GM21723 (cell line): ENCODE measurements around the gene MYO15A.

Experiments used
- ATAC-seq: cut with Tn5 transposase; IDR thresholded peaks from one replicate; pipeline ENCODE4 v1.9.1; 2021; ENCODE audit warnings: mild to moderate bottlenecking, moderate library complexity; ENCODE audit not compliant: unreplicated experiment

The MYO15A gene

DNA sequence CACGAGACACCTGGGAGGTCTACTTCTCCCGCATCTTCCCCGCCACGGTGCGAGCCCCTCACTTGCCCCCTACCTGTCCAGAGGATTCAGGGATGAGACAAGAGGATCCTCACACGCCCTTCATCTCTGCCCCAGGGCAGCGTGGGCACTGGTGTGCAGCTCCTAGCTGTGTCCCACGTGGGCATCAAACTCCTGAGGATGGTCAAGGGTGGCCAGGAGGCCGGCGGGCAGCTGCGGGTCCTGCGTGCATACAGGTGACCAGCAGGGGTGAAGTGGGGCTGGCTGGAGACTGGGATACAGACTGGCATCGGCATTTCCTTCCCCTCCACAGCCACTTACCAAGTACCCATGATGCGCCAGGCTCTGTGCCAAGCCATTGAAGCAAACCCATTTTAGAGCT, 46.6 kb downstream of the MYO15A start:
- no peak for ATAC-seq

DNA sequence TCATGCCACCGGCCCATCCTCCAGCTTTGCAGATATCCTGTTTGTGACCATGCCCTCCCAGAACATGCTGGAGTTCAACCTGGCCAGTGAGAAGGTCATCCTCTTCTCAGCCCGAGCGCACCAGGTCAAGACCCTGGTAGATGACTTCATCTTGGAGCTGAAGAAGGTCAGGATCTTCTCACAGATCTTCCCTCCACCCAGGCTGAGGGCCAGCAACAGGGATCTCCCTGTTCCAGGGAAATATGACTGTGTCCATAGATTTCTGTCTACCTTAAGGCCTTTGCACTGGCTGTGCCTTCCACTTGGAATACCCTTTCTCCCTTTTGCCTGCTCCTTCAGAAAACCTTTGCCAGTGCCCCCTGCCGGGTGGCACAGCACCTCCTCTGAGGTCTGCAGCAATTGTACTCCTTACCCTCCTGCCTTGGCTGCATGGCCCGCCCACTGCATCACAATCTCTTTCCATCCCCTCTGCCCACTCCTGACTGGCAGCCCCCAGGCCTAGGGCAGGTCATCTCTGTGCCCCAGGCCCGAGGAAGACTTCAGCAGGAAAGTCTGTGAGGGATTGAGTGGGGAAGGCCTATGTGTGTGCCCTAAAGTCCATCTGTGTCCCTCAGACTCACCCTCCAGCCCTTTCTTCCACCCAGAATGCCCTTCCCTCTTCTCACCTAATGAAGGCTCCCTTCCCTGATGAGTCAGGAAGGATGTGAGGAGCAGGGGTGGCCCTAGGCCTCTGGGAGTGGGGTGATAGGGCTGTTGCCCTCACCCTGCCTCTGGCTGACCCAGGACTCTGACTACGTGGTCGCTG, 47.8 kb downstream of the MYO15A start:
- ATAC-seq, result no peak

DNA sequence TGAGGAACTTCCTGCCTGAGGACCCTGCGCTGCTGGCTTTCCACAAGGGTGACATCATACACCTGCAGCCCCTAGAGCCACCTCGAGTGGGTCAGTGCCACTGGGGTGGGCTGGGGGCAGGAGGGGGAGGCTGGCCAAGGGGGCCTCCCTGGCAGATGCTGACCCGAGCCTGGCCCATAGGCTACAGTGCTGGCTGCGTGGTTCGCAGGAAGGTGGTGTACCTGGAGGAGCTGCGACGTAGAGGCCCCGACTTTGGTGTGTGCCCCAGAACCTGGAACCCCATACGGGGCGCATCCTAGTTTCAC, 48.4 kb downstream of the MYO15A start:
- ATAC-seq, result no peak

DNA sequence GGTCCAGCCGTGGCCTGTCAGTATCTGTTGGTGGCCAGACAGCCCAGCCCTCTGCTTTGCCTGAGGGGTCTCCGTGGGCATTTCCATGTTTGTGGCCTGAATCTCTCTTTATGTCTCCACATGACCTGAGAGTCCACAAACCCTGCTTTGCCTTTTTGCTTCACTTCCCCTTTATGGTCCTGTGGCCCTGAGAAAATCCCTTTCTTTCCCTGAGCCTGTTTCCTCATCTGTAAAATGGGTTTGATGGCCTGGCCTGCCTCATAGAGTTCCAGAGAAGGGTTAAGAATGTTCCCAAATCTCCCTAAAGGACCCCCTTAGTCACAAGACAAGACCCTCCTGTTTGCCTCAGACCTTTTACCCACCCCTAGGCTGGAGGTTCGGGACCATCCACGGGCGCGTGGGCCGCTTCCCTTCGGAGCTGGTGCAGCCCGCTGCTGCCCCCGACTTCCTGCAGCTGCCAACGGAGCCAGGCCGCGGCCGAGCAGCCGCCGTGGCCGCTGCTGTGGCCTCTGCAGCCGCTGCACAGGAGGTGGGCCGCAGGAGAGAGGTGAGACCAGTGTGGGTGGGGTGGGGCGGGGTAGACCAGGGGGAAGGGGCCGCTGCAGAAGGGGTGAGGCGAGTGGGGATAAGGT, 48.9 kb downstream of the MYO15A start:
- ATAC-seq, result no peak

DNA sequence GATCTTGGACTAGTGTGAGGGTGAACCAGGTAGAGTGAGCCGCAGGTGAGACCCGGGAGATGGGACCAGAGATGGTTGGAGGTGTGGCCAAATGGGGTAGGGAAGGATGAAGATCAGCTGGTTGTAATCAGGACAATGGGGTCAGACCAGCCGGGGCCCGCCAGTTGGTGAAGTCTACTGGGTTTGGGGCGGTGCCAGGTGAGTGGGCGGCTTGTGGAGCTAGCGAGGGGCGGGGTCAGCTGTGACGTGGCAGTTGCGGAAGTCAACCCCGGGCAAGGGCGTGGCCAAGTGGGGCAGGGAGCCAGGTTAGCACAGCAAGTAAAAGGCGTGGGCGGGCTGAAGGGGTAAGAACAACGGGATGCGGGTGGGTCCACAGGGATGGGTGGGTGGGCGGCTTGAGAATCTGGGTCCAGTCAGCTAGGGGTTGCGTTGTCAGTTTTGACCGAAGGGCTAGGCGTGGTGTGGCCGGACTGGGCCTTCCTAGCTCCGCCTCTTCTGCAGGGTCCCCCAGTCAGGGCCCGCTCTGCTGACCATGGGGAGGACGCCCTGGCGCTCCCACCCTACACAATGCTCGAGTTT, 49.6 kb downstream of the MYO15A start:
- no peak for ATAC-seq

DNA sequence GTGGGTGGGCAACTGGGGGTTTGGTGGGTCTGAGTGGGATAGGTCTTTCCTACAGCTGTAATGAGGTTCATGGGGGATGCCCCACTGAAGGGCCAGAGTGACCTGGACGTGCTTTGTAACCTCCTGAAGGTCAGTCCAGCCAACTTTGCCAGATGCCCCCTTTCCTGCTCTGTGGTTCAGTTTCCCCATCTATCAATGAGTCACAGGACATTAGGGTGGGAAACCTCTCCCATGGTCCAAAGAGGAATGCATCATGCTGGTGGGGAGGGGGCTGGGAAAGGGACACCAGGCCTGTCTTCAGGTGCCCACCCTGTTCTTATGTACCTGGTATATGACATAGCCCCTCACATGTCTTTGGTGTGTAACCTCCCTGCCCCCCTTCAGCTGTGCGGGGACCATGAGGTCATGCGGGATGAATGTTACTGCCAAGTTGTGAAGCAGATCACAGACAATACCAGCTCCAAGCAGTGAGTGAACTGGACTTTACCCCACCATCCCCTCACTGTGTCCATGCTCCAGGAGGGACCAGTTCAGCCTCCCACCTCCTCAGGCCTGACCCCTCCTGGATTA, 51.1 kb downstream of the MYO15A start:
- no peak for ATAC-seq

DNA sequence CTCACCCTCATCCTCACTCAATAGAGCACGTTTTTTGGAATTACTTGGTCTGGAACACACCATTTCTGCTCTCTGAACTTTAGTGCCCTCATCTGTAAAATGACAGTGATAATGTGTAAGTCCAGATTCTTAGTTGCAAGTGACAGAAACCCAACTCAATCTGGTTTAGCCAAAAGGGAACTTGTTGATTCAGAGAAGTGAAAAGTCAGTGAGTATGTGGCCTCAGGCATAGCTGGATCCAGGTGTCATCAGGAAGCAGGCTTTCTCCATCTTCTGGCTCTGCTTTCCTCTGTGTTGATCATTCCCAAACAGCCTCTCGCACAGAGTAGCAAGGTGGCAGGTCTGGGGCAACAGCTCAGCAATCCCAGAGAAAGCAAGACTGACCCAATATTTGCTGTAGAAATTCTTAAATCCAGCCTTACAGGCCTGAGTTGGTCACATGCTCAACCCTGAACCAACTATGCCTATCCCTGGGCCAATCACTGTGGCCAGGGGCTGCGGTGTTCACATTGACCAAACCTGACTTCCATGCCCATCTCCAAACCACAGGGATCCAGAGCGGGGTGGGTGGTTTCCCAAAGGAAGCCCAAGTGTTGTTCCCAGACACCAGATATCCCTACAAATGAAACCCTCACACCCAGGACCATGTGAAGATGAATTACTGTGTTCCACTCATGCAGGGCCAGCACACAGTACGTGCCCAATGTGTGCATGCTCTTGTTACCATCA, 51.7 kb downstream of the MYO15A start:
- no peak for ATAC-seq

DNA sequence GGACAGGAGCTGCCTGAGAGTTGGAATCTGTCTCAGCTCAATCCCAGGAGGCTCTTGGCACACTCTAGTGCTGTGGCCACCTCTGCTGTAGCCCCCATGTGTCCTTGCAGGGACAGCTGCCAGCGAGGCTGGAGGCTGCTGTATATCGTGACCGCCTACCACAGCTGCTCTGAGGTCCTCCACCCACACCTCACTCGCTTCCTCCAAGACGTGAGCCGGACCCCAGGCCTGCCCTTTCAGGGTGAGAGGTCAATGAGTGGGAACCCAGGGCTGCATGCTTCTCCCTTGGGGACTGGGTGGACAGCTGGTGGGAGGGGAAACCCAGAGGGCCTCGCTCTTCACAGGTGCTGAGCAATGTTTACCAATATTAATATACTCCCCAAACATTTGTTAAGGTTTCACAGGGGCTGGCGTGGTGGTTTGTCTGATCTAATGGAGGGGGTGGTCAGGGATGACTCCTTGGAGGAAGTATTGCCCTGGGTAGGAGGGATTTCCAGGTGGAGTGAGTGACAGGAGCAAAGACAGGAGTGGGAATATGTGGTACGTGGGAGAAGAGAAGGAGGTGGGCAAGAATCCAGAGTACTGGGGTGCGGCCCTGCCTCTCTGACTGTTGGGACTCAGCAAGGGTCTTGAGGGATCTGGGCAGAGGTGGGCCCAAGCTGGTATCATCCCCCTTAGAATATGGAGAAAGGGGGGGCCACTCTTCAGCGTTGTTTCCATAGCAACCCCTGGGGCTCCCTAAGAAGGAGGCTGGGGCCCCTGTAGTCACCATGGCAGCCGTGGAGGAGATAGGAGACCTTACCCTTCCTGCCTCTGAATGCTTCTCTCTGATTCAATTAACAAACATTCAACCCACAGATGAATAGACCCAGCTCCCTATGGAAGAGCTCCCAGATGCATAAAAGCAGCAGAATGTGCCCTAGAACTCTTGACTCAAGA, 52.9 kb downstream of the MYO15A start:
- ATAC-seq, result no peak

DNA sequence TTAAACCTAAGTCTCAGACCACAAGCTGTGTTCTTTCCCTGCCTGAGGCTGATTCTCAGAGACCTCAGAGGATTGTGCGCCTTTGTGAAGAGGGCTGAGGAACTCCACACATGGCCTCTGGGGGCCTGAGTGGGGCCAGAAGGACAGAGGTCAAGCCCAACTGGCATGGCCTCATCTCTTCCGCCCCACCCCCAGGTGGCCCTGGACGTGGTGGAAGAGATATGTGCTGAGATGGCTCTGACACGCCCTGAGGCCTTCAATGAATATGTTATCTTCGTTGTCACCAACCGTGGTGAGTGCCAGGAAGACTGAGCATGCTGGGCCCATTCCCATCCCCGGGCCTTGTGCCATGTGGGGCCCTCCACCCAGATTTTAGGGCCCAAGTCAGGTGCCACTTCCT, 55.0 kb downstream of the MYO15A start:
- no peak for ATAC-seq

DNA sequence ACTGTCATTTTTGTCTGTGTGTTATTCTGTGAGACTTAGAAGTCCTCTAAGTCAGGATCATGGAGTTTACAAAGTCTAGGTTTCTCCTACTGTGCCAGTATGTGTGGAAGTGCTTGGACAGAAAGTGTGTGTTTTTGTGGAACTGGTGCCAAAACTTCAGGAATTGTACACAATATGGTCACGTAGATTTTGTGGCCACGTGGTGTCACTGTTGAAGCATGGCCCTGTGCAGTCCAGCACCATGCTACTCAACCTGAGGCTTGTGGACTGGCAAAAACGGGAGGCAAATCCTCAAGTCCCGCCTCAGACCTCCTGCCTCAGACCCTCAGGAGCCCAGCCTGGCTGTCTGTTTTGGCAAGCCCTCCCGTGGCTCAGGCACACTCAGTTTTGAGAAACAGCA, 58.3 kb downstream of the MYO15A start:
- no peak for ATAC-seq

DNA sequence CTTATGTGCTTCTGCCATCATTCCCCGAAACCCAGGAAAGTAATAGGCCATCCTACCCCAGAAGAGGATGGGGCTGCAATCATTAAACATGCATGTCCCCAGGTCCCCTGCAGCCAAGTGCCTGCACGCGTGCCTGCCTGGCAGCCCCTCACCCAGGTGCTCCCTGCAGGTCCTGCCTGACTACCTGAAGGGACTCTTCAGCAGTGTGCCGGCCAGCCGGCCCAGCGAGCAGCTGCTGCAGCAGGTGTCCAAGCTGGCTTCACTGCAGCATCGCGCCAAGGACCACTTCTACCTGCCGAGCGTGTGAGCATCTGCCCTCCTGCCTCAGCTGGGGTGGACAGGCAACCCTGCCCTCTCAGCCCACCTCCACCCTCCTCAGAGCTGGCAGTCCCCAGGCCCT, 58.9 kb downstream of the MYO15A start:
- no peak for ATAC-seq

DNA sequence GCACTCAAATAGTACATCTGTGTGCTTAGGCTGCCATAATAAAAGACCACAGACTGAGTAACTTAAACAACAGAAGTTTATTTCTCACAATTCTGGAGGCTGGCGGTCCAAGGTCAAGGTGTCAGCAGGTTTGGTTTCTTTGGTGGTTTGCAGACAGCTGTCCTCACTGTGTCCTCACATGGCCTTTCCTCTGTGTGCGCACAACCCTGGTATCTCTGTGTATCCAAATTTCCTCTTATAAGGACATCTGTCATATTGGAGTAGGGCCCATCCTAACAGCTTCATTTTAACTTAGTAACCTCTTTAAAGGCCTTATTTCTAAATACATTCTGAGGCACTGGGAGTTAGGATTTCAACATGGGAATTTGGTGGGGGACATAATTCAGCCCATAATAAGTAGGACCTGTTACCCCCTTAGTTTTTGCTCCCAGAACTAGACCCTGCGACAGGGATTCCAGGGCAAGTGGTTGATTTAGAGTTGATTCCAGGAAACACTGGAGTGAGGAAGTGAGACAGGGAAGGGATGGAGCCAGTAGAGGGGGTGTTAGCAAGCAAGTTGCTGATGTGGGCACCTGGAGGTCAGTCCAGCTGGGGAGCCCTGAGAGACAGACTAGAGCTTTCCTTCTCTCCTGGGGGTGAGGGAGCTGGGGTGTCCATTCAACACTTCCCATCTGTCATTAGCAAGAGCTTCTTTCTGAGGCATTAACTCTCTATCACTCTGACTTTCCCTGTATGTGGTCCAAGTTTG, 64.1 kb downstream of the MYO15A start:
- ATAC-seq, result no peak

DNA sequence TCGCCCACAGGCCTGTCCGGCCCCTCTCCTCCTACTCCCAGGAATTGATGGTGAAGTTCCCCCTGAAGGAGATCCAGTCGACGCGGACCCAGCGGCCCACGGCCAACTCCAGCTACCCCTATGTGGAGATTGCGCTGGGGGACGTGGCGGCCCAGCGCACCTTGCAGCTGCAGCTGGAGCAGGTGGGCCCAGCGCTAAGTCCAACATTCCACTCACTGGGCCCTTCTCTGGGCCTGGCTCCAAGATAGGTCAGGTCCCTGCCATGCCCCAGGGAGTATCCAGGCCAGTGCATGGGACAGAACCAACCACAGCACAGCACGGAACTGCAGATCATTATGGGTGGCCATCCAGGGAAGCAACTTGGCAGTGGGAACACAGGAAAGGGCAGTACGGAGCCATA, 65.2 kb downstream of the MYO15A start:
- no peak for ATAC-seq

DNA sequence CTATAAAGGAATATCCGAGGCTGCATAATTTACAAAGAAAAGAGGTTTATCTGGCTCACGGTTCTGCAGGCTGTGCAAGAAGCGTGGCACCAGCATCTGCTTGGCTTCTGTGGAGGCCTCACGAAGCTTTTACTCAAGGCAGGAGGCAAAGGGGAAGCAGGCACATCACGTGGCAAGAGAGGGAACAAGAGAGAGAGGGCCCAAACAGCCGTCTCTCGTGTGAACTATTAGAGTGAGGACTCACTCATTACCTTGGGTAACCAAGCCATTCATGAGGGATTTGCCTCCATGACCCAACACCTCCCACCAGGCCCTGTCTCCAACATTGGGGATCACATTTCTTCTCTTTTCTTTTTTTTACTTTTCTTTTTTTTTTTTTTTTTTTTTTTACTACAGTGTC, 67.6 kb downstream of the MYO15A start:
- ATAC-seq, result no peak

DNA sequence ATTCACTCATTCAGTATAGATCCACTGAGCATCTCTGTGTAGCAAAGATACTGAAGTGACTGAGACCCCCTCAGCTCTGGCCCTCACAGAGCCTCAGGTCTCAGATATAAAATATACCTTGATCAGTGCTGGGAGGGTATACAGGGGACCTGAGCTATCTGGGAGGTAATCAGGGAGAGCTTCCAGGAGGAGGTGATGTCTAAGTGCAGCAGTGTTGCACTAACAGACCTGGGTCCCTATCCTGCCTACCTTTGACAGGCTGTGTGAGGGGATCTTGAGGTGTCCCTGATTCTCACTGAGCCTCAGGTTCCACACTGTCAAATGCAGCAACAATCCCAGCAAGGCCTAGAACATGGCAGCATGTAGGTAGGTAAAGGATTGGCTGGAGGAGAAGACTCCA, 68.6 kb downstream of the MYO15A start:
- ATAC-seq, result no peak

DNA sequence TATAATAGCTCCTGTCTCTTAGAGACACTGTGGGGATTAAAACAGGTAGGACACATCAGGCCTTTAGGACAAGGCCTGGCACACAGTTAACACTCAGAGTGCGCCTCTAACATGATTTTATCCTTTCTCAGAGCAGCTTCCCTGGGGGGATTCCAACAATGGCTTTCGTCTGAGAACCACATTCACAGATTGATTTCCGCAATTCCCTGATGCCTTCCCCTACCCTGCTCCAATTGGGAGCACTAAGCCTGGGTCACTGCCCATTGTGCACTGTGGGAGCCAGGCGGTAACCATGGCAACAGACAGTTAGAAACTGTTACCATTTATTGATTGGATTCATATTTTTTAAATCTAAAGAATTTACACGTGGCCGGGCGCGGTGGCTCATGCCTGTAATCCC, 69.2 kb downstream of the MYO15A start:
- ATAC-seq, result no peak

DNA sequence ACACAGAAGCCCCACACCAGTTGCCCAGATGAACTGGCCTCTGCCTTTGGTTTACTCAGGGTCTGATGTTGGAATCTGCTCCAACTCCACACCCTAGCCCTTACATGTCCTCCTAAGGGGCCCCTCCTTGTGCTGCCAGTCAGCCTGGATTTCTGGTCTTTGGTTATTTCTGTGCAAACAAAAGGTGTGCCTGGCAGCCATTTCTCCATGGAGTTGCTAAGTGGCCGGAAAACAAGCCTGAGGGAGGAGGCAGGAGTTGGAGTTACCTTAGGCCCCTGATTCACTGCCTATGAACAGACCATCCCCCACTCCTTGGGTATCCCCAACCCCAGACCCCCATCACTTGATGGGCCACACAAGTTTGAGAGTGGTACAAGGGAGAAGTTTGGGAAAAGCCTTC, 70.6 kb downstream of the MYO15A start:
- no peak for ATAC-seq

DNA sequence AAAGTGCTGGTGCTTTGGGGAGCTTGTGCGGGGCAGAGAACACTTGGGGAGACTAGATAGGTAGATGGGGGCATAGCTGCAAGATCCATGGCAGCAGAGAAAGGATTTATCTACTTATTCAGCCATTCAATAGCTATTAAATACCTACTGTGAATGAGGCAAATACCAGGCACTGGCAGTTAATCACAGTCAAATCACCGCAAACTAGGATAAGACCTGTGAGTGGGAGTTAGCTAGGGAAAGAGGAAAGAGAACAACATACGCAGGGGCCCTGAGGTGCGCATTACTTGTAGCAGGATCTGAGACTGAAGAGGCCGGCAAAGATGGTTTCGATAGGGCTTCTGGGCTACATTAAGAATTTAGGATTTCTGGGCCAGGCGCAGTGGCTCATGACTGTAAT, 71.2 kb downstream of the MYO15A start:
- ATAC-seq, result no peak

DNA sequence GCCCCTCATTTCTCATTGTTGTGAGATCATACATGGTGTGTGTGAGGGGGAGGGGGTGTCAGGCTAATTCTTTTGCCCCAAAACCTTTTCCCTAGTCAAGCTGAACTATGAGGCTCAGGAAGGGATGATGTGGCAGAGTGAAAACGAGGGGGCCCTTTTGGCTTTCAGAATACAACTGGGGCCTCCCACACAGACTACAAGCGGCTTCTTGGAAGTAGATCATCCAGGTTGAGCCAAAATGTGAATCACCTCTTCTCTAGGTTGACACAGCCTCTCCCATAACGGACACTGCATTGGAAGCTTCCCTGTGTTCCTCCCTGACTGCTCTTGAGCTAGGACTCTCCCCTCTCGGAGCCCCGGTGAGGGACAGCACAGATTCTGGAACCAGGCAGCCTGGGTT, 72.8 kb downstream of the MYO15A start:
- no peak for ATAC-seq
